GM13977 (cell line): ENCODE results near the gene ATG12.
"Not testable (repeated sequence)": the region's sequence is repeated elsewhere in the genome, so short reads cannot be mapped to it uniquely, and the experiment has no call there.

Source experiments
- DNase-seq: peaks from one replicate; pipeline ENCODE4 v3.0.0; 2012; ENCODE audit warnings: low spot score
- CTCF ChIP-seq: IDR thresholded peaks from 2 replicates; pipeline ENCODE4 v1.5.1; 2012; ENCODE audit warnings: mild to moderate bottlenecking, control low read depth; ENCODE audit not compliant: insufficient read depth; ENCODE audit errors: extremely low read depth, missing control alignments
- in situ Hi-C: fragments of 300-500 bp; cut with MboI; formaldehyde crosslinking; loops from one replicate; pipeline ENCODE4 v1.12.0; 2022; ENCODE audit warnings: low sequenced_read_pairs, low pct_unique_long_range_greater_than_20kb, mixed read lengths, inconsistent platforms; ENCODE audit not compliant: unreplicated experiment

The ATG12 gene

GRCh38 chr5:115810761-115811160 is 30.6 kb downstream of the ATG12 start:
- in situ Hi-C loops, result no loop called here
- no peak for DNase-seq
- no peak for TF ChIP-seq CTCF

DNA sequence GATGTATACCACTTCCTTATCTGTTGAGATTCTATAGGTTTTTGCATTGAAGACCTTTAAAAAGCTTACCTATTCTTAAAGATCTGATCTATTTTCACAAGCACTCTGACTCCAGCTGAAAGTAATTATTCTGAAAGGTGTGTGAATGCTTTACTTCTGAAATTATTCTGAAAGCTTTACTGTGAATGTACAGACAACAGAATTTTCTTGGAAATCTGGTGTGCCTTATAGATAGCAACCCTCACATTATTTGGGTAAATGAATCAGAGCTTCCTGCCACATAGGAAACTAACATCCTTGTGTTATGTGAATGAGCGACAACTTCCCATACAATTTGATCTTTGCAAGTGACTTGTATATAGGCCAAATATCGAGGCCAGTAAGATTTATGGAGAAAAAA is 31.4 kb downstream of the ATG12 start:
- in situ Hi-C loops, result no loop called here
- no peak for TF ChIP-seq CTCF

DNA sequence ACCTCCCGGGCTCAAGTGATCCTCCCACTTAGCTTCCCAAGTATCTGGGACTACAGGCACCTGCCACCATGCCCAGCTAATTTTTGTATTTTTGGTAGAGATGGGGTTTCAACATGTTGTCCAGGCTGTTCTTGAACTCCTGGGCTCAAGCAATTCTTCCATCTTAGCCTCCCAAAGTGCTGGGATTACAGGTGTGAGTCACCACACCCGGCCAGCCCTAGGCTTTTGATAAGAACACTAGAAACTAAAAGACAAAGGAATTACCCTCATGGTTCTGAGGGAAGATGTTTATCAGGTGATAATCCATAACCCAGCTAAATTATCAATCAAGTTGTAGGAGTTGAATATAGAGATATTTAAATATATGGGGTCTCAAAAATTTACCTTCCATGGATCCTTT is 33.3 kb downstream of the ATG12 start:
- DNase-seq, in situ Hi-C loops: not testable (repeated sequence)

More for the DNA sequence above, 31.4 kb downstream of the ATG12 start:
- DNase-seq, result no peak

DNA sequence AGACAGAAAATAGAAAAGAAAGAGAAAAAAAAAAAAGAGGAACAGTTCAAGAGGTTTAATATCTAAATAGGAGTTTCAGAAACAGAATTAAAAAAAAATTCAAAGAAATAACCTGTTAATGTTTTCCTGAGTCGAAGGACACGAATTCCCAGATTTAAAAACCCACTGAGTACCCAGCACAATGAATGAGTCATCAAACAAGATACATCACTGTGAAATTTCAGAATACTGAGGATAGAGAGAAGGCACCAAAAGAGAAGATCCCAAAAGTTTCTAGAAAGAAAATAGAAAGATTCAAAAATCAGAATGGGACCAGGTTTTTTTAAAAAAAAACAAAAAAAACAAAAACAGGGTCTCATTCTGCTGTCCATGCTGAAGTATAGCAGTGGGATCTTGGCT is 33.7 kb downstream of the ATG12 start:
- in situ Hi-C loops, result no loop called here
- no peak for DNase-seq
- no peak for TF ChIP-seq CTCF

GRCh38 chr5:115806986-115807653 is 34.2 kb downstream of the ATG12 start:
- DNase-seq, result no peak
- in situ Hi-C loops, result no loop called here
- TF ChIP-seq CTCF, result no peak

- no peak for DNase-seq
- TF ChIP-seq CTCF, result no peak
- in situ Hi-C loops, result no loop called here
Measured at GRCh38 chr5:115801984-115802383, 39.4 kb downstream of the ATG12 start.

DNA sequence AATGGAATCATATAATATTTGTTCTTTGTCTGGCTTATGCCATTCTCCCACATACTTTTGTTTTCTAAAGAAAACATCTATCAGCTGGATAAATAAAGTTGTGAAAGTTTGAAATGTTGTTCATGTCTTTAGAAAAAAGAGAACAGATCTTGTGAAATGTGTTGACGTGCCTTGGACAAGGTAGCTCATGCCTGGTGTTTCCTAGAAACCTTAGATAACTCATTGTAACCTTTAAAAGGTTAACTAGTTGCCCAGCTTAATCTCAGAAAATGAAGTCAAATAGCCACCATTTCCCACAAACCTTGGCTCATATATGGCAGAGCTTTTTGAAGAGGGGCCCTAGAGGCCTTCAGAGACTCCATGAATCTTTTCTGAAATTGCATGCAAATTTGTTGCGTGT is 40.2 kb downstream of the ATG12 start:
- in situ Hi-C loops, result no loop called here
- DNase-seq, result no peak
- TF ChIP-seq CTCF, result no peak
